Lower lobe of right lung (tissue), 2 donors: Measurements from ENCODE around the gene ENO2. TPM values are rescaled to one million over a fixed set of nuclear protein-coding genes. Genes with fewer than 3 reads are reported as not detected.

Experiments
- ATAC-seq, 2 donors: fragments of 200-7000 bp; cut with Tn5 transposase; one replicate each; pipeline ENCODE4 v1.9.1; 2020 to 2022; ENCODE audit warnings: mild to moderate bottlenecking in 2 of 2, moderate library complexity in 2 of 2
- DNase-seq: peaks from one replicate; pipeline ENCODE4 v3.0.0-alpha.2; 2020
- H3K27ac ChIP-seq: fragments of 200-600 bp; one replicate; pipeline ENCODE4 v1.8.0; 2022
- H3K27me3 ChIP-seq: fragments of 200-600 bp; one replicate; pipeline ENCODE4 v1.8.0; 2022; ENCODE audit warnings: low read depth
- H3K36me3 ChIP-seq: fragments of 200-600 bp; one replicate; pipeline ENCODE4 v1.8.0; 2022; ENCODE audit warnings: mild to moderate bottlenecking
- H3K4me1 ChIP-seq: fragments of 200-600 bp; one replicate; pipeline ENCODE4 v1.8.0; 2022
- H3K4me3 ChIP-seq: fragments of 200-600 bp; one replicate; pipeline ENCODE4 v1.8.0; 2022; ENCODE audit warnings: mild to moderate bottlenecking
- H3K9me3 ChIP-seq: fragments of 200-600 bp; one replicate; pipeline ENCODE4 v1.8.0; 2022
- intact Hi-C: fragments of 100-400 bp; cut with DNase I; formaldehyde crosslinking; loops from one replicate; pipeline ENCODE4 v1.11.0; 2022
- total RNA-seq: library from RNA; stranded (reverse); fragmentation: NEBNext Ultra II Directional; extraction: Animal tissue kit (Norgen Biotek cat#: 25700); gene quantifications from one replicate; pipeline ENCODE4 v1.2.1, GENCODE V29; 2021
- TF ChIP-seq, protein P1 (sequence below): fragments of 200-600 bp; IDR thresholded peaks from one replicate; pipeline ENCODE4 v1.8.0; 2022; ENCODE audit warnings: antibody characterized with exemption, mild to moderate bottlenecking
- donor health status: DM: no; HTN: yes; CAD: no; lungs with severe emphysema.

Gene ENO2
- total RNA-seq, 1 donor from 2014 or later: 41.9 TPM

- no peak for DNase-seq
- intact Hi-C loops: no loop called here
These were observed 20.1 kb upstream of the ENO2 start for GRCh38 chr12:6894321-6894720.

GRCh38 chr12:6896846-6897435 is 17.4 kb upstream of the ENO2 start:
- no peak overlapping the region for H3K4me3 ChIP-seq
- ATAC-seq (no peak), DNase-seq (no peak)
- peaks cover 9% of the 10 kb centered on the region for H3K4me1 ChIP-seq
- TF ChIP-seq, protein P1, sequence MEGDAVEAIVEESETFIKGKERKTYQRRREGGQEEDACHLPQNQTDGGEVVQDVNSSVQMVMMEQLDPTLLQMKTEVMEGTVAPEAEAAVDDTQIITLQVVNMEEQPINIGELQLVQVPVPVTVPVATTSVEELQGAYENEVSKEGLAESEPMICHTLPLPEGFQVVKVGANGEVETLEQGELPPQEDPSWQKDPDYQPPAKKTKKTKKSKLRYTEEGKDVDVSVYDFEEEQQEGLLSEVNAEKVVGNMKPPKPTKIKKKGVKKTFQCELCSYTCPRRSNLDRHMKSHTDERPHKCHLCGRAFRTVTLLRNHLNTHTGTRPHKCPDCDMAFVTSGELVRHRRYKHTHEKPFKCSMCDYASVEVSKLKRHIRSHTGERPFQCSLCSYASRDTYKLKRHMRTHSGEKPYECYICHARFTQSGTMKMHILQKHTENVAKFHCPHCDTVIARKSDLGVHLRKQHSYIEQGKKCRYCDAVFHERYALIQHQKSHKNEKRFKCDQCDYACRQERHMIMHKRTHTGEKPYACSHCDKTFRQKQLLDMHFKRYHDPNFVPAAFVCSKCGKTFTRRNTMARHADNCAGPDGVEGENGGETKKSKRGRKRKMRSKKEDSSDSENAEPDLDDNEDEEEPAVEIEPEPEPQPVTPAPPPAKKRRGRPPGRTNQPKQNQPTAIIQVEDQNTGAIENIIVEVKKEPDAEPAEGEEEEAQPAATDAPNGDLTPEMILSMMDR: no peak
- no peaks in the 10 kb centered on the region for H3K36me3 ChIP-seq
- no peaks in the 10 kb centered on the region for H3K27me3 ChIP-seq
- H3K9me3 ChIP-seq: no peaks in the 10 kb centered on the region
- no peak overlapping the region for H3K27ac ChIP-seq
- intact Hi-C loops: no loop called here

More at GRCh38 chr12:6894321-6894720, 20.1 kb upstream of the ENO2 start:
- H3K4me1 ChIP-seq: peaks cover 19% of the 10 kb centered on the region
- no peaks in the 10 kb centered on the region for H3K36me3 ChIP-seq
- no peak for ATAC-seq
- no peak overlapping the region for H3K27ac ChIP-seq
- H3K4me3 ChIP-seq: no peak overlapping the region
- TF ChIP-seq, protein P1: no peak
- H3K9me3 ChIP-seq: no peaks in the 10 kb centered on the region
- no peaks in the 10 kb centered on the region for H3K27me3 ChIP-seq

DNA sequence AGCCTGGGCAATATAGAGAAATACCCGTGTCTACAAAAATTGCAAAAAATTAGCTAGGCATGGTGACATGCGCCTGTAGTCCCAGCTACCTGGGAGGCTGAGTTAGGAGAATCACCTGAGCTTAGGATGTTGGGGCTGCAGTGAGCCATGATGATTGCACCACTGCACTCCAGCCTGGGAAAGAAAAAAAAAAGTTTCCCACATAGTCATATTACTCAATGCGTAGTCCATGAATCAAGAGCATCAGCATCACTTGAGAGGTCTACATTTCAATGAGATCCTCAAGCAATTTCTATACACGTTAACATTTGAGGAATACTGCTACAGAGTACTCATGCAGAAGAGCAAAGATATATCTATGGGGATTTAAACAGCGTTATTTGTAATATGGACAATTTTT is 15.0 kb upstream of the ENO2 start:
- Histone ChIP-seq H3K4me3 (no peak overlapping the region), H3K27me3 (no peaks in the 10 kb centered on the region), H3K4me1 (peaks cover 15% of the 10 kb centered on the region), H3K36me3 (no peaks in the 10 kb centered on the region), H3K27ac (no peak overlapping the region), H3K9me3 (no peaks in the 10 kb centered on the region)
- DNase-seq (no peak), ATAC-seq (peak in 1 of 2 donors; percentile 14)
- TF ChIP-seq, protein P1: no peak
- intact Hi-C loops: no loop called here

- Histone ChIP-seq H3K27ac (no peak overlapping the region), H3K4me1 (peaks cover 17% of the 10 kb centered on the region), H3K4me3 (no peak overlapping the region), H3K36me3 (no peaks in the 10 kb centered on the region), H3K9me3 (no peaks in the 10 kb centered on the region), H3K27me3 (no peaks in the 10 kb centered on the region)
- DNase-seq (peak; percentile 83), ATAC-seq (peak; percentile 48 to 60)
- TF ChIP-seq, protein P1: no peak
- intact Hi-C loops: no loop called here
These were observed 14.4 kb upstream of the ENO2 start for GRCh38 chr12:6899837-6900519.

DNA sequence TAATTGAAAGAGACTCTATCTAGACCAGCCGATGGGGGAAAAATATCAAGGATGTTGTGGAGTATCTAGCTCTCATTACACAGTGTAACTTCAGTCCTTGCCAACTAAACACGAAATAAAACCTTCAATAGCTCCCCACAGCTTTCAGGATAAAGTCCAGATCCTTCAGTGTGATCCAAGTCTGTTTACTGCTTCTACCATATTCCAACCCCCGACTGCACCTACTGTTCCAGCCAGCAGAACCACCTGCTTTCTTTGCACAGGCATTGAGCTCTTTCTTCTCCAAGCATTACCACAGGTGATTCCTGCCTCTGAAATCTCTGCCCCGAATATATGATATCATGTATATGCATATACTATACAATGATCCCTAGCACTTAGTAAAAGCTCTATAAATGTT is 11.9 kb upstream of the ENO2 start:
- Histone ChIP-seq H3K27ac (no peak overlapping the region), H3K4me3 (no peak overlapping the region), H3K36me3 (peaks cover 5% of the 10 kb centered on the region), H3K9me3 (no peaks in the 10 kb centered on the region), H3K27me3 (no peaks in the 10 kb centered on the region), H3K4me1 (peaks cover 21% of the 10 kb centered on the region)
- TF ChIP-seq, protein P1: no peak
- no peak for DNase-seq
- no peak for ATAC-seq
- intact Hi-C loops: no loop called here
